Cardiac fibroblast (primary cell): Measurements from ENCODE around the gene FRAS1.
"Not testable (repeated sequence)": the region's sequence is repeated elsewhere in the genome, so short reads cannot be mapped to it uniquely, and the experiment has no call there.

Experiments
- DNase-seq, 2 donors: peaks; one replicate each; pipeline versions ENCODE4 v3.0.0 to v3.0.0-alpha.2; 2010; ENCODE audit warnings: low read depth in 2 of 2
- H3K4me3 ChIP-seq, 2 donors: replicated peaks in 1 of 2; 1 replicate in 1 of 2; 2 replicates in 1 of 2; pipeline ENCODE4 v1.5.1; 2011; ENCODE audit warnings: low read depth in 2 of 2, low read length in 2 of 2, mild to moderate bottlenecking in 2 of 2, moderate library complexity in 1 of 2
- TF ChIP-seq, protein P1 (sequence below): IDR thresholded peaks from one replicate; pipeline ENCODE4 v1.5.1; 2011; ENCODE audit warnings: low read depth, mild to moderate bottlenecking, low read length, inconsistent platforms

Gene FRAS1

GRCh38 chr4:78171482-78171881 is 114.4 kb downstream of the FRAS1 start:
- TF ChIP-seq, protein P1, sequence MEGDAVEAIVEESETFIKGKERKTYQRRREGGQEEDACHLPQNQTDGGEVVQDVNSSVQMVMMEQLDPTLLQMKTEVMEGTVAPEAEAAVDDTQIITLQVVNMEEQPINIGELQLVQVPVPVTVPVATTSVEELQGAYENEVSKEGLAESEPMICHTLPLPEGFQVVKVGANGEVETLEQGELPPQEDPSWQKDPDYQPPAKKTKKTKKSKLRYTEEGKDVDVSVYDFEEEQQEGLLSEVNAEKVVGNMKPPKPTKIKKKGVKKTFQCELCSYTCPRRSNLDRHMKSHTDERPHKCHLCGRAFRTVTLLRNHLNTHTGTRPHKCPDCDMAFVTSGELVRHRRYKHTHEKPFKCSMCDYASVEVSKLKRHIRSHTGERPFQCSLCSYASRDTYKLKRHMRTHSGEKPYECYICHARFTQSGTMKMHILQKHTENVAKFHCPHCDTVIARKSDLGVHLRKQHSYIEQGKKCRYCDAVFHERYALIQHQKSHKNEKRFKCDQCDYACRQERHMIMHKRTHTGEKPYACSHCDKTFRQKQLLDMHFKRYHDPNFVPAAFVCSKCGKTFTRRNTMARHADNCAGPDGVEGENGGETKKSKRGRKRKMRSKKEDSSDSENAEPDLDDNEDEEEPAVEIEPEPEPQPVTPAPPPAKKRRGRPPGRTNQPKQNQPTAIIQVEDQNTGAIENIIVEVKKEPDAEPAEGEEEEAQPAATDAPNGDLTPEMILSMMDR: no peak
- no peak for DNase-seq
- no peak overlapping the region for H3K4me3 ChIP-seq

- no peak for DNase-seq
- TF ChIP-seq, protein P1: no peak
- H3K4me3 ChIP-seq: no peak overlapping the region
Observed at GRCh38 chr4:78174891-78175290, 117.8 kb downstream of the FRAS1 start.

GRCh38 chr4:78179196-78179595 is 122.1 kb downstream of the FRAS1 start:
- no peak for DNase-seq
- no peak overlapping the region for H3K4me3 ChIP-seq
- TF ChIP-seq, protein P1: no peak

GRCh38 chr4:78181681-78182234 is 124.6 kb downstream of the FRAS1 start:
- DNase-seq, H3K4me3 ChIP-seq: not testable (repeated sequence)

- DNase-seq: no peak
- TF ChIP-seq, protein P1: no peak
- H3K4me3 ChIP-seq: no peak overlapping the region
Observed at GRCh38 chr4:78184584-78184983, 127.5 kb downstream of the FRAS1 start.

GRCh38 chr4:78185117-78185516 is 128.0 kb downstream of the FRAS1 start:
- no peak for DNase-seq
- TF ChIP-seq, protein P1: no peak
- no peak overlapping the region for H3K4me3 ChIP-seq

GRCh38 chr4:78186597-78187543 is 129.7 kb downstream of the FRAS1 start:
- TF ChIP-seq, protein P1: no peak
- no peak for DNase-seq
- H3K4me3 ChIP-seq: no peak overlapping the region
